ENCODE data around the gene PLB1.
"Not testable (repeated sequence)": the region's sequence is repeated elsewhere in the genome, so short reads cannot be mapped to it uniquely, and the experiment has no call there.

Gene PLB1

DNA sequence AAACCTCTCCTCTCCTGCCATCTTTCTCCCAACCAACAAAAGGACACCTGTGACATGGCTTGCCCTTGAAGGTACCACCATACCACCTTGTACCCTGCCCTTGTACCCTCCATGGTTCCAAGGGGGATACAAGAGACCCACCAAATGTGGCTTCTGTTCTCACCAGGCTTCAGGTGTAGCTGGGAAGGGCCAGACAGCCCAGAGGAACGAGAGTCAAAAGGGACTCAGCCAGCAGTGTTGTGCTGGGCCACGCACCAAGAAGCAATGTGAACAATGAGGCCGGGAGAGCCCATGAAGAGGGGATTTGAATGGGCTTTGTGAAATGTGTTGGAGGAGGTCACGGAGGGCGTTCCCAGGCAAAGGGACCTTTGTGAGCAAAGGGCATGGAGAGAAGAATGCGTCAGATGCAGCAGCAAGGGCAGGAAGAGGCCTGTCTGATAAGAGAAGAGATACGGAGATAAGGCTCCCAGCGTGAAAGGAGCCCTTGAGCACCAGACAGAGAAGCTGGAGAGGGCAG, 48.6 kb downstream of the PLB1 start:
- in situ Hi-C loops (cut with HindIII; ENCODE audit: low sequenced_read_pairs): no loop called here

DNA sequence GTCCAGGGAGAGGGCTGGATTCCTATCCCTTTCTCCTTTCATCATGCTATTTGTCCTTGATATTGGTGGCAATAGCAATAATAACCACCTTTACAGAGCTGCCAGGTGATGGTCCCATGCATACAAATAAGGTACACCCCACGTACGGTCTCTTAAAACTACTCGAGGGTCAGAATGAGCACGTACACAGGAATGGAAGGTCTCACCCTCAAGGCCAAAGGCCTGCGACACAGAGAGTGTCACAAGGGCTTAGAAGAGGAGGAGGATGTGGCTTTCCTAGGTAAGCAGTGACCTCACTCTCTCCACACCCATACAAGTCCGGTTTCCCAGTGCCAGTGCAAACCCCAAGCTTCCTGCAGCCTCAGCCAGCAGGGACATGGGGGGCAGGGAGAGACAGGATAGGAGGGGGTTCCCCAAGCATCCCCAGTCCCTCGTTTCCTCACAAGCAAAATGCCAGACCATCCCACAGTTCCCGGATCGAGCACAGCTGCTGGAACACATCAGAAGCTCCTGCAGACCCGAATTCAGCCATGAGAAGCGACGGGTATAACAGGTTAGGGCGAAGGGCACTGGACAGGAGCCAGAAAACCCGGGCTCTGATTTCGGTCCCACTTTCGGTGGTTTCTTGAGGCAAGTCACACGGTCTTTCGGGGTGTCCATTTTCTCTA, 49.2 kb downstream of the PLB1 start:
- no peak for DNase-seq (ENCODE audit: low read depth, low spot score)
- TF ChIP-seq, protein P1, sequence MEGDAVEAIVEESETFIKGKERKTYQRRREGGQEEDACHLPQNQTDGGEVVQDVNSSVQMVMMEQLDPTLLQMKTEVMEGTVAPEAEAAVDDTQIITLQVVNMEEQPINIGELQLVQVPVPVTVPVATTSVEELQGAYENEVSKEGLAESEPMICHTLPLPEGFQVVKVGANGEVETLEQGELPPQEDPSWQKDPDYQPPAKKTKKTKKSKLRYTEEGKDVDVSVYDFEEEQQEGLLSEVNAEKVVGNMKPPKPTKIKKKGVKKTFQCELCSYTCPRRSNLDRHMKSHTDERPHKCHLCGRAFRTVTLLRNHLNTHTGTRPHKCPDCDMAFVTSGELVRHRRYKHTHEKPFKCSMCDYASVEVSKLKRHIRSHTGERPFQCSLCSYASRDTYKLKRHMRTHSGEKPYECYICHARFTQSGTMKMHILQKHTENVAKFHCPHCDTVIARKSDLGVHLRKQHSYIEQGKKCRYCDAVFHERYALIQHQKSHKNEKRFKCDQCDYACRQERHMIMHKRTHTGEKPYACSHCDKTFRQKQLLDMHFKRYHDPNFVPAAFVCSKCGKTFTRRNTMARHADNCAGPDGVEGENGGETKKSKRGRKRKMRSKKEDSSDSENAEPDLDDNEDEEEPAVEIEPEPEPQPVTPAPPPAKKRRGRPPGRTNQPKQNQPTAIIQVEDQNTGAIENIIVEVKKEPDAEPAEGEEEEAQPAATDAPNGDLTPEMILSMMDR (IDR thresholded peaks at IDR 0.05; ENCODE audit: low read depth, low read length): no peak
- H3K4me3 ChIP-seq (ENCODE audit: low read depth, low read length): no peak overlapping the region
- in situ Hi-C loops (cut with HindIII; ENCODE audit: low sequenced_read_pairs): no loop called here

More for the DNA sequence above, 48.6 kb downstream of the PLB1 start:
- TF ChIP-seq, protein P1 (IDR thresholded peaks at IDR 0.05; ENCODE audit: low read depth, low read length): no peak
- DNase-seq (ENCODE audit: low read depth, low spot score): no peak
- H3K4me3 ChIP-seq (ENCODE audit: low read depth, low read length): no peak overlapping the region

DNA sequence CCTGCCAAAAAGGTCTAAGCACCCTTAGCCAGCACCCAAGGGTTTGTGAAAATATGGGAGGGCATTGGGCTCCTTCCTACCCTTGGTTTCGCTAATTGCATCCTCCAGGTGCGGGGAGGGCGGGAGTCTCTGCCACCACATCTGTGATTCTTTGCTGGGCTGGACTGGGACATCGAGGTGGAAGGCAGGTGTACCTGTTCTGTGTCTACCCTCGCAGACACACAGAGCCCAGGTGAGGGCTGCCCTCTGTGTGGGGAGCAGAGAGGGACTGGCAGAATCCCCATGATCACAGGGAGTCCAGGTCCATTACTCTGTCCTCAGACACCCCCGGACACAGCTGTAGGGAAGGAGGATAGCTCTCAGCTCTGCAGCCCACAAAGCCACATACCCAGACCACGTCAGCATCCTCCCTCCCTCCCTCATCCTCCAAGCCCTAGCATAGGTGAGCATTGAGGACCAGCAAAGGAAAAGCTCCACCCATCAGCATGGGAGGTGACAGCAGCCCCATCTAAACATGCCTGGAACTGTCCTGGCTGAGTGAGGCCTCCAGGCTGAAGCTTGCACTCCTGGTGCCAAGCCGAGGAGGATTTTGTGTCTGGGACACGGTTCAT, 49.8 kb downstream of the PLB1 start:
- no peak for DNase-seq (ENCODE audit: low read depth, low spot score)
- TF ChIP-seq, protein P1 (IDR thresholded peaks at IDR 0.05; ENCODE audit: low read depth, low read length): no peak
- in situ Hi-C loops (cut with HindIII; ENCODE audit: low sequenced_read_pairs): no loop called here
- no peak overlapping the region for H3K4me3 ChIP-seq (ENCODE audit: low read depth, low read length)

DNA sequence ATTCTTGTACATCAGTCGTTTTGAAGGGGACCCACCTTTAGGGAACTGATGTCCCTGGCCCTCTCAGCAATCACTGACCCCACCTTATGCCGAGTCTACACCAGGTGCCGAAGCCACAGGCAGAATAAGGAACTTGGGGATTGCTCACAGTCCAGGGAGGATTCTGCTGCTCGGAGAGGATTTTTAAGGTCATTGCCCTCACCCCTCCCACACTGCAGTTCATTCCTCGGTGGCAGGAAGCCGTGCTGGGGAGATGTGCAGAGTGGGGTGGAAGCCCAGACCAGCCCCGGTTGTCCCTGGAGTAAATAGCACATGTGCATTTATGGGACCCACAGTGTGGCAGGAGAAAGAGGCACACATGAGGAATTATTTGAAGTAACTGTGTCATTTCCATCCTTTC, 50.4 kb downstream of the PLB1 start:
- no peak overlapping the region for H3K4me3 ChIP-seq (ENCODE audit: low read depth, low read length)
- in situ Hi-C loops (cut with HindIII; ENCODE audit: low sequenced_read_pairs): no loop called here

DNA sequence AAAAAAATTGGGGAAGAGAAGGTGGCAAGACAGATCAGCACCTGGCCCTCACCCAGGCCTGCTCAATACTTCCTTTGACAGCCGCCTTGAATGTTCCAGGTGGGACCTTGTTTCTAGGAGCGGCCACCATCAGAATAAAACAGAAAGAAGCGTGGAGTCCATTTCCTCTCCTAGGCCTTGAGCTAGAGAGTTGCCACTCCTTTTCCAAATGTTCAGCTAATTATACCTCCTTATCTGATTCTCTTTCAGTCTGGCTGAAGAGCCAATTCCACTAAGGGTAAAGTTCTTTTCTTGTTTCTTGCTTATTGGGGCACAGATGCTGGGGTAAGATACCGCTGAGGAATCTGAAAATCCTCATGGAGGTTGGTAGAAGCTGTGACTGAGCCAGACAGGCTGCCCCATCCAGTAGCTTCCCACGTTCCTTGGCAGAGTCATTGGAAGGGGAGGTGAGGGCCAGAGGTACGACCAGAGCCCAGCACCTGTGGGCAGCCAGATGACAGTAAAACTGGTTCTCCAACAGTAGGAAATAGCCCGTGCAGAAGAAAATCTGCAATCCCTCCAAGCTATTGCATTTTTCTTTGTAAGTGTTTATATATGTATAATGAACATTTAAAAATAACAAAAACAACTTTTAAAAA, 51.5 kb downstream of the PLB1 start:
- TF ChIP-seq, protein P1 (IDR thresholded peaks at IDR 0.05; ENCODE audit: low read depth, low read length): no peak
- no peak for DNase-seq (ENCODE audit: low read depth, low spot score)
- in situ Hi-C loops (cut with HindIII; ENCODE audit: low sequenced_read_pairs): no loop called here
- H3K4me3 ChIP-seq (ENCODE audit: low read depth, low read length): no peak overlapping the region

More for the DNA sequence above, 50.4 kb downstream of the PLB1 start:
- DNase-seq (ENCODE audit: low read depth, low spot score): no peak
- TF ChIP-seq, protein P1 (IDR thresholded peaks at IDR 0.05; ENCODE audit: low read depth, low read length): no peak

DNA sequence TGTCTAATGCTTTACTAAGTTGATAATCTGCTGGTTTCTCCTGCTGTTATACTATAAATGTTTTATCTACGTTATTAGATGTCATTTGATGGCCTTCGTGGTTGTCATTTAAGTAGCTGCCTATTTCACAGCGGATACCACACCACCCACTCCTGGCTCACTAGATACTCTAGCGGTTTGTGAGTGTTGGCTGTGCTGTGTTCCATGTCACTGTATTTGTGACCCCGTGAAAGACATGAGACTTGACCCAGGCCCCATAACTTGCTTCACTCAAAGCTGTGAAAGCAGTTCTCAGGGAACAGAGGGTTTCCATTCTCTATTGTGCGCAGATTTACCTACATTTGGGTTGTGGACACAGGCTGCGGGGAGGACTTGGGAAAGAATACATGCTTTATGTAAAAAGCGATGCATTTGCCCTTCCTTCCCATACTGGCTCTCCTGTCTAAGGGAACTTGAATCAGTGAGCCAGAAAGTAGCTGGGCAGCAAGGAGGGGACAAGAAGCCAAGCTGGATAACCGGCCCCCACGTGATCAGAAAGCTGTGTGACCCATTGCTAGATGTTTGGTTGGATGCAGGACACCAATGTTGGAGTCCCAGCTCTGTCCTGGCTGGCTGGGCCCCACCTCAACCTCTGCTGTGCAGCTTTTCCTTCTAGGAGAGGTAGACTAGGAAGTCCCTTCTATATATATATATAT, 52.2 kb downstream of the PLB1 start:
- in situ Hi-C loops (cut with HindIII; ENCODE audit: low sequenced_read_pairs): no loop called here
- TF ChIP-seq, protein P1 (IDR thresholded peaks at IDR 0.05; ENCODE audit: low read depth, low read length): no peak
- H3K4me3 ChIP-seq (ENCODE audit: low read depth, low read length): no peak overlapping the region
- no peak for DNase-seq (ENCODE audit: low read depth, low spot score)

DNA sequence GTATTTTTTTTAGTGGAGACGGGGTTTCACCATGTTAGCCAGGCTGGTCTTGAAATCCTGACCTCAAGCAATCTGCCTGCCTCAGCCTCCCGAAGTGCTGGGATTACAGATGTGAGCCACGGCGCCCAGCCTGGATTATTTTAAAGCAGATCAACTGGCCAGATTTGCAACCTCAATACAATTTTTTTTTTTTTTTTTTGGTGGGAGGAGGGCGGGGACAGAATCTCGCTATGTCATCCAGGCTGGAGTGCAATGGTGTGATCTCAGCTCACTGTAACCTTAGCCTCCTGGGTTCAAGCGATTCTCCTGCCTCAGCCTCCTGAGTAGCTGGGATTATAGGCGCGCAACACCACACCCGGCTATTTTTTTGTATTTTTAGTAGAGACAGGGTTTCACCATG, 54.5 kb downstream of the PLB1 start:
- DNase-seq (ENCODE audit: low read depth, low spot score); in situ Hi-C loops (cut with HindIII; ENCODE audit: low sequenced_read_pairs); H3K4me3 ChIP-seq (ENCODE audit: low read depth, low read length): not testable (repeated sequence)
